Effector memory CD4-positive, alpha-beta T cell (primary cell): ENCODE results near the gene BEND4.
"Not testable (repeated sequence)": the region's sequence is repeated elsewhere in the genome, so short reads cannot be mapped to it uniquely, and the experiment has no call there.

Experiments used
- DNase-seq, 3 donors: peaks; one replicate each; pipeline ENCODE4 v3.0.0-alpha.2; 2020
- H3K27ac ChIP-seq: 2 replicates; pipeline ENCODE4 v1.7.0; 2013; ENCODE audit warnings: mild to moderate bottlenecking, low read length, moderate library complexity; ENCODE audit not compliant: insufficient read depth, poor library complexity, severe bottlenecking
- H3K27me3 ChIP-seq: replicated peaks from 2 replicates; pipeline ENCODE4 v1.7.0; 2013; ENCODE audit warnings: mild to moderate bottlenecking, low read length; ENCODE audit not compliant: insufficient read depth, control insufficient read depth, poor library complexity, severe bottlenecking
- H3K36me3 ChIP-seq: 2 replicates; pipeline ENCODE4 v1.7.0; 2013; ENCODE audit warnings: mild to moderate bottlenecking, low read length, moderate library complexity; ENCODE audit not compliant: control insufficient read depth, insufficient read depth
- H3K4me1 ChIP-seq: 2 replicates; pipeline ENCODE4 v1.7.0; 2013; ENCODE audit warnings: low read length, mild to moderate bottlenecking; ENCODE audit not compliant: control insufficient read depth, insufficient read depth, poor library complexity, severe bottlenecking
- H3K4me3 ChIP-seq: 2 replicates; pipeline ENCODE4 v1.7.0; 2013; ENCODE audit warnings: low read length, low read depth, mild to moderate bottlenecking; ENCODE audit not compliant: insufficient read depth, poor library complexity, severe bottlenecking
- H3K9me3 ChIP-seq: 2 replicates; pipeline ENCODE4 v1.7.0; 2013; ENCODE audit warnings: mild to moderate bottlenecking, low read length, moderate library complexity; ENCODE audit not compliant: control insufficient read depth
- total RNA-seq, 3 donors: gene quantifications; one replicate each; lab custom pipeline; 2026; lab: John Stamatoyannopoulos, UW

BEND4 gene
- total RNA-seq = 0 to 0.58 (median 0.35) reads per million in 3 donors

- H3K4me3 ChIP-seq = peak within 1 kb of the TSS; percentile 44
- H3K27me3 ChIP-seq = peaks cover 12% of the 10 kb centered on the region
- H3K9me3 ChIP-seq = no peaks in the 10 kb centered on the region
- no peaks in the 10 kb centered on the region for H3K36me3 ChIP-seq
- H3K27ac ChIP-seq = no peak within 1 kb of the TSS
- H3K4me1 ChIP-seq = peaks cover 10% of the 10 kb centered on the region
- DNase-seq = no peak
These were observed at the start of gene BEND4 for GRCh38 chr4:42152507-42153504. Gene BEND4, minus strand, starts transcription at chr4:42152655. Its CDS starts 512 bp downstream, at chr4:42152143.

GRCh38 chr4:42197341-42197740 lies 44.9 kb upstream of the BEND4 start:
- Histone ChIP-seq H3K36me3 (no peaks in the 10 kb centered on the region), H3K27me3 (no peaks in the 10 kb centered on the region), H3K9me3 (no peaks in the 10 kb centered on the region), H3K27ac (no peak overlapping the region), H3K4me1 (no peaks in the 10 kb centered on the region), H3K4me3 (no peak overlapping the region)
- no peak for DNase-seq

- no peaks in the 10 kb centered on the region for H3K36me3 ChIP-seq
- no peak for DNase-seq
- no peaks in the 10 kb centered on the region for H3K4me1 ChIP-seq
- H3K27me3 ChIP-seq = no peaks in the 10 kb centered on the region
- H3K9me3 ChIP-seq = no peaks in the 10 kb centered on the region
- H3K27ac ChIP-seq = no peak overlapping the region
- H3K4me3 ChIP-seq = no peak overlapping the region
These were observed 20.5 kb upstream of the BEND4 start for GRCh38 chr4:42172921-42173320.

- DNase-seq = no peak
- Histone ChIP-seq H3K9me3 (no peaks in the 10 kb centered on the region), H3K27me3 (no peaks in the 10 kb centered on the region), H3K27ac (no peak overlapping the region), H3K4me3 (no peak overlapping the region), H3K36me3 (no peaks in the 10 kb centered on the region), H3K4me1 (no peaks in the 10 kb centered on the region)
These were observed 19.8 kb upstream of the BEND4 start for GRCh38 chr4:42172128-42172790.

- no peak overlapping the region for H3K27ac ChIP-seq
- no peaks in the 10 kb centered on the region for H3K9me3 ChIP-seq
- no peaks in the 10 kb centered on the region for H3K36me3 ChIP-seq
- no peaks in the 10 kb centered on the region for H3K4me1 ChIP-seq
- no peak for DNase-seq
- H3K27me3 ChIP-seq = no peaks in the 10 kb centered on the region
- H3K4me3 ChIP-seq = no peak overlapping the region
These were observed 15.3 kb upstream of the BEND4 start for GRCh38 chr4:42167709-42168108.

- H3K4me3 ChIP-seq, H3K36me3 ChIP-seq, H3K4me1 ChIP-seq, H3K9me3 ChIP-seq, H3K27me3 ChIP-seq, DNase-seq, H3K27ac ChIP-seq: not testable (repeated sequence)
These were observed 13.7 kb upstream of the BEND4 start for GRCh38 chr4:42166186-42166585.

- no peaks in the 10 kb centered on the region for H3K27me3 ChIP-seq
- no peak for DNase-seq
- no peak overlapping the region for H3K27ac ChIP-seq
- no peak overlapping the region for H3K4me3 ChIP-seq
- H3K4me1 ChIP-seq = no peaks in the 10 kb centered on the region
- no peaks in the 10 kb centered on the region for H3K36me3 ChIP-seq
- H3K9me3 ChIP-seq = no peaks in the 10 kb centered on the region
These were observed 7.0 kb upstream of the BEND4 start for GRCh38 chr4:42159271-42160001.

GRCh38 chr4:42151568-42152506 lies 618 bp downstream of the BEND4 start:
- DNase-seq = no peak

More at GRCh38 chr4:42151568-42152506, 618 bp downstream of the BEND4 start:
- peaks cover 10% of the 10 kb centered on the region for H3K4me1 ChIP-seq
- peak overlapping the region; percentile 44 for H3K4me3 ChIP-seq
- H3K9me3 ChIP-seq = no peaks in the 10 kb centered on the region
- H3K36me3 ChIP-seq = no peaks in the 10 kb centered on the region
- peaks cover 12% of the 10 kb centered on the region for H3K27me3 ChIP-seq
- H3K27ac ChIP-seq = no peak overlapping the region
